ENCODE results near the gene DNAH5. TPM values are rescaled to one million over a fixed set of nuclear protein-coding genes. Genes with fewer than 3 reads are reported as not detected.

The DNAH5 gene
- total RNA-seq, 3 donors from 2014 or later (not counting 1 experiment from before 2014, with no cell fraction given): not detected

GRCh38 chr5:13910201-13910600 lies 34.3 kb downstream of the DNAH5 start:
- intact Hi-C loops (cut with micrococcal nuclease): no loop called here
- H3K36me3 ChIP-seq (ENCODE audit: control insufficient read depth, insufficient read depth, low read length): no peaks in the 10 kb centered on the region
- no peaks in the 10 kb centered on the region for H3K27me3 ChIP-seq (ENCODE audit: control insufficient read depth, insufficient read depth, low read length)
- 86% methylated on average over 2 of the region's 2 CpGs for WGBS (ENCODE audit: insufficient coverage)
- H3K4me1 ChIP-seq (ENCODE audit: control insufficient read depth, insufficient read depth, low read length): no peaks in the 10 kb centered on the region
- H3K27ac Mint-ChIP-seq: no peak overlapping the region
- no peaks in the 10 kb centered on the region for H3K36me3 Mint-ChIP-seq
- H3K27ac ChIP-seq (ENCODE audit: low read length): no peak overlapping the region
- no peaks in the 10 kb centered on the region for H3K4me1 Mint-ChIP-seq
- no peak for ATAC-seq
- H3K9me3 Mint-ChIP-seq: no peaks in the 10 kb centered on the region
- no peak for DNase-seq
- no peaks in the 10 kb centered on the region for H3K9me3 ChIP-seq (ENCODE audit: control insufficient read depth, insufficient read depth, low read length)
- no peak overlapping the region for H3K4me3 ChIP-seq (ENCODE audit: low read length)
- no peak for TF ChIP-seq CTCF (IDR thresholded peaks at IDR 0.05)
- H3K27me3 Mint-ChIP-seq (ENCODE audit: low read depth in 2 of 2): no peaks in the 10 kb centered on the region
- no peak overlapping the region for H3K4me3 Mint-ChIP-seq

- H3K4me3 Mint-ChIP-seq: no peak overlapping the region
- Histone ChIP-seq H3K36me3 (ENCODE audit: control insufficient read depth, insufficient read depth, low read length) (no peaks in the 10 kb centered on the region), H3K4me3 (ENCODE audit: low read length) (no peak overlapping the region), H3K9me3 (ENCODE audit: control insufficient read depth, insufficient read depth, low read length) (no peaks in the 10 kb centered on the region), H3K27ac (ENCODE audit: low read length) (no peak overlapping the region), H3K27me3 (ENCODE audit: control insufficient read depth, insufficient read depth, low read length) (no peaks in the 10 kb centered on the region), H3K4me1 (ENCODE audit: control insufficient read depth, insufficient read depth, low read length) (no peaks in the 10 kb centered on the region)
- DNase-seq (no peak), ATAC-seq (no peak)
- H3K27ac Mint-ChIP-seq: no peak overlapping the region
- no peak for TF ChIP-seq CTCF (IDR thresholded peaks at IDR 0.05)
- no peaks in the 10 kb centered on the region for H3K36me3 Mint-ChIP-seq
- WGBS (ENCODE audit: insufficient coverage): 92% methylated on average over 1 of the region's 1 CpG
- H3K27me3 Mint-ChIP-seq (ENCODE audit: low read depth in 2 of 2): no peaks in the 10 kb centered on the region
- H3K4me1 Mint-ChIP-seq: no peaks in the 10 kb centered on the region
- intact Hi-C loops (cut with micrococcal nuclease): no loop called here
- H3K9me3 Mint-ChIP-seq: no peaks in the 10 kb centered on the region
These were observed 35.2 kb downstream of the DNAH5 start for GRCh38 chr5:13909271-13909670.

GRCh38 chr5:13898569-13898968 lies 45.9 kb downstream of the DNAH5 start:
- Histone ChIP-seq H3K9me3 (ENCODE audit: control insufficient read depth, insufficient read depth, low read length) (no peaks in the 10 kb centered on the region), H3K4me3 (ENCODE audit: low read length) (no peak overlapping the region), H3K36me3 (ENCODE audit: control insufficient read depth, insufficient read depth, low read length) (no peaks in the 10 kb centered on the region), H3K27me3 (ENCODE audit: control insufficient read depth, insufficient read depth, low read length) (no peaks in the 10 kb centered on the region), H3K4me1 (ENCODE audit: control insufficient read depth, insufficient read depth, low read length) (no peaks in the 10 kb centered on the region), H3K27ac (ENCODE audit: low read length) (no peak overlapping the region)
- DNase-seq (no peak), ATAC-seq (no peak)
- Mint-ChIP-seq H3K27me3 (ENCODE audit: low read depth in 2 of 2) (no peaks in the 10 kb centered on the region), H3K4me1 (no peaks in the 10 kb centered on the region), H3K4me3 (no peak overlapping the region), H3K36me3 (no peaks in the 10 kb centered on the region), H3K27ac (no peak overlapping the region), H3K9me3 (peaks cover 0 to 11% of the 10 kb centered on the region in 2 donors)
- intact Hi-C loops (cut with micrococcal nuclease): no loop called here
- no peak for TF ChIP-seq CTCF (IDR thresholded peaks at IDR 0.05)
- WGBS (ENCODE audit: insufficient coverage): 91% methylated on average over 5 of the region's 6 CpGs

- Histone ChIP-seq H3K9me3 (ENCODE audit: control insufficient read depth, insufficient read depth, low read length) (peaks cover 3% of the 10 kb centered on the region), H3K4me3 (ENCODE audit: low read length) (no peak overlapping the region), H3K4me1 (ENCODE audit: control insufficient read depth, insufficient read depth, low read length) (no peaks in the 10 kb centered on the region), H3K27me3 (ENCODE audit: control insufficient read depth, insufficient read depth, low read length) (no peaks in the 10 kb centered on the region), H3K36me3 (ENCODE audit: control insufficient read depth, insufficient read depth, low read length) (no peaks in the 10 kb centered on the region), H3K27ac (ENCODE audit: low read length) (no peak overlapping the region)
- Mint-ChIP-seq H3K9me3 (peaks cover 14 to 18% of the 10 kb centered on the region in 2 donors), H3K36me3 (peaks cover 18% of the 10 kb centered on the region), H3K4me3 (no peak overlapping the region), H3K27ac (no peak overlapping the region), H3K4me1 (no peaks in the 10 kb centered on the region), H3K27me3 (ENCODE audit: low read depth in 2 of 2) (no peaks in the 10 kb centered on the region)
- no peak for TF ChIP-seq CTCF (IDR thresholded peaks at IDR 0.05)
- intact Hi-C loops (cut with micrococcal nuclease): no loop called here
- ATAC-seq (no peak), DNase-seq (no peak)
- 86% methylated on average over 4 of the region's 4 CpGs for WGBS (ENCODE audit: insufficient coverage)
These were observed 66.1 kb downstream of the DNAH5 start for GRCh38 chr5:13878357-13878756.

Measured in natural killer cell (primary cell).